Left renal pelvis (tissue), 4 donors: ENCODE measurements around the gene NTN1. TPM values are rescaled to one million over a fixed set of nuclear protein-coding genes. Genes with fewer than 3 reads are reported as not detected.
"Not testable (repeated sequence)": the region's sequence is repeated elsewhere in the genome, so short reads cannot be mapped to it uniquely, and the experiment has no call there.

ENCODE experiments used
- DNase-seq, 4 donors: peaks; one replicate each; pipeline ENCODE4 v3.0.0-alpha.2; 2013; ENCODE audit warnings: low read depth in 4 of 4, low spot score in 3 of 4
- polyA plus RNA-seq, 4 donors: library from polyadenylated mRNA; unstranded; fragments of 120-200 nt; gene quantifications; one replicate each; pipeline ENCODE4 v1.2.1, GENCODE V29; 2013; ENCODE audit not compliant: insufficient read length in 4 of 4

NTN1 gene
- polyA plus RNA-seq: 100 to 1,000 TPM in 1 of 4 donors, 10 to 100 TPM in 1, 1 to 10 TPM in 2; 5.2 to 188 (median 9.4) TPM

DNA sequence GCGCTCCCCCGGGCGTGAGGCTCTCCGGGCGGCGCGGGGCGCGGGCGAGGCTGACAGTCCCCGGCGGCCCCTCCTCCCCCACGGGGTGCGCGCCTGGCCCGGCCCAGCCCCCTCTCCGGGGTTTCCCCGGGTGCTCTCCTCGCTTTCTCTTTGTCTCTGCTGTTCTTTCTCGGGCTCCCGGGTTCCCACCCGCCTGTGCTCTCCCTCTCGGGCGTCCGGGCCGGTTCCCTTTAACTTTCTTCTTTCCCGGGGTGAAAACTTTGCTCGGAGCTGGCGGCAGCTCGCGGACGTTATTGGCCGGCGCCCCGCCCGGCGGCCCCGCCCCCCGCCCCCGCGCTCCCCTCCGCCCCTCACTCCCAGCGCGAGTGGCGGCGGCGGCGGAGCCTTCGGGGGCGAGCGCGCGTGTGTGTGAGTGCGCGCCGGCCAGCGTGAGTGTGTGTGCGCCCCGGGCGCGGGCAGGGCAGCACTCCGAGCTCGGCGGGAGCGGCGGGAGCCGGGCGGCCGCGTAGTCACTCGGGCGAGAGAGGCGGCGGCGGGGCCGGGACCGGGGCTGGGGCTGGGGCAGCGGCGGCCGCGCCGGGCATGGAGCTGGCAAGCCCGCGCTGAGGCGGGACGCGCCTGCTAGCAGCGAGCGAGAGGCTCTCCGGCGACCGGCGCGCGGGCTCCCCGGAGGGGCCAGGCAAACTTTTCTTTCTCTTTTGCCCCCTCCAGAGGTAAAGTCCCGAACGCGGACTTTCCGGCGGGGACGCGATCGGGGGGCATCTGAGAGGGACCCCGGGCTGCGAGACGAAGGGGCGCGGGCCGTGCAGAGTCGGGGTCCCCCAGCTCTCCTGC, at the start of gene NTN1:
Gene NTN1, plus strand, starts transcription at position 353 of the 834 bp plus-strand sequence. CDS start 864 bp downstream, outside the sequence.
- DNase-seq: no peak

DNA sequence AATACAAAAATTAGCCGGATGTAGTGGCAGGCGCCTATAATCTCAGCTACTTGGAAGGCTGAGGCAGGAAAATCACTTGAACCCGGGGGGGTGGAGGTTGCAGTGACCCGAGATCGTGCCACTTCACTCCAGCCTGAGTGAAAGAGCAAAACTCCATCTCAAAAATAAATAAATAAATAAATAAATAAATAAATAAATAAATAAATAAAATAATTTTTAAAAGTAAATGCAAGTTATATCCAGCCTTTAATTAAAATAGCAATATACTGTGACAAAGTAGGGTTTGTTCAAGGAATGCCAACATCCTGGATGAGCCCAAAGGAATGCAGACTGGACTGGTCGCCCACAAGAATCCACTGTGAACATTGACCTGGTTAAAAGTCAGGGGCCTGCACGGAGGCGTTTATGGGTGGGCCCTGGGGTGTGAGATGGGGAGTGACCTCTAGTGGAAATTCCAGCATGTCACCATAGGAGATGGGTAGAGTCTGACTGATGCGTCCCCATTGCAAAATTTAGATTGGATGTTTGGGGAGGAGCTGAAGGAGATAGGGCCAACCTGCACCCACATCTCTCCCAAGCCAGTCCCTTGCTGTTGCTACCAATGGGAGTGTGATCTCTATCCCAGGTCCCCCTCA, 46.1 kb upstream of the NTN1 start:
- no peak for DNase-seq

DNA sequence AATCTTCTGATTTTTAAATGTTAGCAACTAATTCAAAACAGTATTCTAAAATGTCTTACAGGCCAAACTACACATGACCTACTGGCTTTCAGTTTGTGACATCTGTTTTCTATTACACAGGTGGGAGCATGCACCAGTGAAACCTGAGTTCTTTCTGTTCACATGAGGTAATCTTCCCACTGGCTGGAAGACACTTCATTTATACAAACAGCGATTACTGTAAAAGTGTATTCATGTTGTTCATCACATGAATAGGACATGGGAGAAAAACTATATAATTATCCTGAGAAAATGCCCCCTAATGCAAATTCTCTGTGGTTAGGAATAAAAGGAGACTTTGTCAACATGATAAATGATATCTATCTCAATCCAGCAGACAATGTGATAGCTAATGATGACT, 44.7 kb upstream of the NTN1 start:
- DNase-seq: no peak

GRCh38 chr17:8979715-8980114, 41.6 kb upstream of the NTN1 start:
- no peak for DNase-seq

- no peak for DNase-seq
Measured at GRCh38 chr17:8981443-8981842, 39.9 kb upstream of the NTN1 start.

- not testable (repeated sequence) for DNase-seq
Measured at GRCh38 chr17:8984225-8984624, 37.1 kb upstream of the NTN1 start.

DNA sequence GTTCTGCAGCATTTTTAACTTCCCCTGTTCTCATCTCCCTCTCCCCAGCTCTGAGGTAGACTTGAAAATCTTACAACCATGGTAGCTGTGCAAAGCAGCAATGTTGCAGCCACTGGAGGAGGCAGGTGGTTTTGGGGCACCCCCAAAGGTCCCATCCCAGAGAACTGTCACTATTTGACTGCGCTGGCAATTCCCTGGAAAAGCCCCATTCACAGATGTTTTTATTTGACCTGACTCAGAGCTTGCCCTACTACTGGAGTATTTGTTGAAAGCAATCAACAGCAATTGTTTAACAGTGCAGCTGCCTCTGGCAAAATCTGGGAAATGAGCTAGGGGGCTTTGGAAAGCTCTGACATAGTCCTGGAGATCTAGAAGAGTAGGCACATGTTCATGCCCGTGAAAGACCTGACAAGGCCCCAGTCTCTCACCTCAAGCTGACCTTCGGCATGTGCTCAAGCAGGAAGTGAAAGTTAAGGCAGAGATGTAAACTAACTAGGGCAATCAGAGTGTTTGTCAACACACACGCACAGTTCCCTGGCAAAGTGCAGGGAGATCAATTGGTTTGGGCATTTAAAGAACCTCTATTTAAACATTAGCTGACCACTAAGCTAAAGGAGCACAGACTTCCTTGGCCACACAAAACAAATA, 36.1 kb upstream of the NTN1 start:
- DNase-seq: no peak

DNA sequence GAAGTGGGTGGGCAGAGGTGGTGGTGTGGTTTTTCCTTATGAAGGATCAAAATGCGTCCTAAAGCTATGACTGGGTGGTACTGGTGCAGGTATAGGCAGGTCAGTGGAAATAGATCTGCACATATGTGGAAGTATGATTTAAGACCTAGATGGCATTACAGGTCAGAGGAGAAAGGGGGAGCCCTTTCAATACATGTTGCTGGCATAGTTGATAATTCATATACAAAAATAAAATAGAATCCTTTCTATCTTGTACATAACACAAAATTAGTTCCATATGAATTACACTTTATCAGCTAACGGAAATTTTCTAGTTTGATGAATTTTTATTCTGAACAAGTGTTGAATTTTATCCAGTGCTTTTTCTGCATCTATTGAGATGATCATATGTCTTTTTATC, 35.0 kb upstream of the NTN1 start:
- DNase-seq: no peak

DNA sequence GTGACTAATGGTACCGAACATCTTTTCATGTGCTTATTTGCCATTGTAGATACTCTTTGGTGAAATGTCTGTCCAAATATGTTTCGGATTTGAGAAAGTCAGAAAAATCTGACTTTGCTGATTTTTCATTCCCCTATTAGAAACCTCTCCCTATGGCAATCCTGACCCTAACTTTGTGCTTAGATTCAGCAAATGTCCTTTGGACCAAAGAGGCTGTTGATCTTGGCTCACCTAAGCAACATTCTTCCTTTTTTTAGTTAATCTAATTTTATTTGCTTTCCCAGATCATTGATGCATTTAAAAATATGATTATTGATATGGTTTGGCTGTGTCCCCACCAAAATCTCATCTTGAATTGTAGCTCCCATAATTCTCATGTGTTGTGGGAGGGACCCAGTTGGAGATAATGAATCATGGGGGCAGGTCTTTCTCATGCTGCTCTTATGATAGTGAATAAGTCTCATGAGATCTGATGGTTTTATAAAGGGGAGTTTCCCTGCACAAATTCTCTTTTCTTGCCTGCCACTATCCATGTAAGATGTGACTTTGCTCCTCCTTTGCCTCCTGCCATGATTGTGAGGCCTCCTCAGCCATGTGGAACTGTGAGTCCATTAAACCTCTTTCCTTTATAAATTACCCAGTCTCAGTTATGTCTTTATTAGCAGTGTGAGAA, 32.9 kb upstream of the NTN1 start:
- DNase-seq: not testable (repeated sequence)

DNA sequence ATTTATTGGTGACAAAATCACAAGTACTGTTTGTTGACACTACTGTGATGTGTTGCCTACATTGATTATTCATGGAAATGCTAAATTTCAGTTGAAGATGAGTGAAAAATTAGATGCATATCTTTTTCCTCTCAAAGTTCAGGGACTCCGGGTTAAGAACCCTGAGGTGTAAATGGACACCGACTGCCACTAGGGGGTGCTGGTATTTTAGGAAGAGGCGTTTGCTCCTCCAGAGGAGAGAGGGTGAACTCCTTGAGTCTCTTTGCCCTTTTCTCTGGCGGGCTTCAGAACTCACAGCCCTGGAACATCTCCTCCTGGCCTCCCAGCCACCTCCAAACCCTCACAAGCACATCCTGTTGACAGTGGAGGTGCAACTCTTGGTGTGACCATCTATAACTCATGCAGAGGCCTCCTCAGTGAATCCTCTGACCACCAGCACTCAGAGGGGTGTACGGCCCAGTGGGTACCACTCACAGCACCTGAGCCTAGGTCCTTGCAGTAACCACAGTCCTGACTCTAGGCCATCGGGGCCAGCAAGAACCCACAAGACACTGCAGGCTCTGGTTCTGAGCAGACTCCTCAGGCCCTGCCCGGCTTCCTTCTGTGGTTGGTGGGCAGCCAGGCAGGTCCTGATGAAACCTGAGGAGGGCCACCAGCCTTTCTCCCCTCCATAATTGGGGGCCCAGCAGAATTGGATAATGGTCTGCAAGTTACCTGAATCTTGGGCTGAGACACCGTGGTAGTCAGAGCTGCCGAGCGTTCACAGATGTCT, 29.6 kb upstream of the NTN1 start:
- DNase-seq: peak in 2 of 4 donors; percentile 34 to 47

GRCh38 chr17:8994319-8994718, 27.0 kb upstream of the NTN1 start:
- no peak for DNase-seq

DNA sequence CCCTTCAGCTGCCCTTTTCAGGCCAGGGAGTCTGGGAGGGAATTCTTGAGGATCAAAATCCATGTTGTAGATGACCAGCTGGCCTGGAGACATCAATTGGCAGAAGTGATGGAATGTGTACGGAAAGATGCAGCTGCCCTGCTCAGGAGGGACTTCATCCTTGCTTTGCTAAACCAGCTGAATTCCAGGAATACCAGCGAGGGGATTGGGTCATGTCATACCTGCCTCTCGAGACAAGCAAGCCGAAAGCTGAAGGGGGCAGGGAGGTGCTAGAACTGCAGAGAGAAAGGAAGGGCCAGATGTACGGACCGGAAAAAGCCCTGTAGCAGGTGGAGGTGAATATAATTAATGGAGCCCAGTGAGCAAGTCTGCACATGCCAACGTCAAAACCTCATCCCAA, 25.6 kb upstream of the NTN1 start:
- DNase-seq: no peak

GRCh38 chr17:8997994-8998628, 23.2 kb upstream of the NTN1 start:
- no peak for DNase-seq

GRCh38 chr17:9001559-9001958, 19.8 kb upstream of the NTN1 start:
- no peak for DNase-seq

DNA sequence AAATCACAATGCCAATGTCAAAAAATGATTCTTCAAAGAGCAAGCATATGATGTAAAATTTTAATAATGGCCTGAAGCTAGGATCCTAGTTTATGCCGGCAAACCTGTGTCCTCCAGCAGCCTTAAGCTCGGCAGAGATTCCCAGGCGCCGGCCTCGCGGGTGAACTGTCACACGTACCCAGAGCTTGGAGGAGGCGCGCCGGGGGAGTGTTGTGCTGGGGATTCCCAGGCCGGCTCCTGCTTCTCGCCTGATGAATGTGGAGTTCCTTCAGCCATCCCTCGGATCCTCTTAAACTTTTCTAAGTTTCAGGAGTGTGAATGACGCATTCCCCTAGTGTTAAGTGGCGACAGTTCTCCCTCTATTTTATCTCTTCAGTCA, 19.1 kb upstream of the NTN1 start:
- no peak for DNase-seq

GRCh38 chr17:9002606-9003354, 18.5 kb upstream of the NTN1 start:
- DNase-seq: no peak

GRCh38 chr17:9003355-9004131, 17.8 kb upstream of the NTN1 start:
- no peak for DNase-seq
